Measurements from ENCODE around the gene KAZALD1. TPM values are rescaled to one million over a fixed set of nuclear protein-coding genes. Genes with fewer than 3 reads are reported as not detected.
A peak's percentile ranks its signal among the peaks of the same experiment; 100 is the strongest.

The KAZALD1 gene
- polyA plus RNA-seq, 10 donors = 22.4 to 43.8 (median 28.3) TPM

GRCh38 chr10:101091546-101092290 lies 29.9 kb downstream of the KAZALD1 start:
- DNase-seq = no peak

GRCh38 chr10:101092881-101093354 lies 31.1 kb downstream of the KAZALD1 start:
- no peak for DNase-seq

GRCh38 chr10:101094121-101094879 lies 32.5 kb downstream of the KAZALD1 start:
- no peak for DNase-seq

- DNase-seq = no peak
These were observed 33.2 kb downstream of the KAZALD1 start for GRCh38 chr10:101095004-101095403.

GRCh38 chr10:101095550-101096213 lies 33.9 kb downstream of the KAZALD1 start:
- DNase-seq = peak; percentile 22 to 64 (median 45)

GRCh38 chr10:101096378-101096777 lies 34.6 kb downstream of the KAZALD1 start:
- no peak for DNase-seq

- no peak for DNase-seq
These were observed 36.1 kb downstream of the KAZALD1 start for GRCh38 chr10:101097881-101098280.

GRCh38 chr10:101099901-101100300 lies 38.1 kb downstream of the KAZALD1 start:
- DNase-seq = no peak

GRCh38 chr10:101101372-101101881 lies 39.6 kb downstream of the KAZALD1 start:
- no peak for DNase-seq

GRCh38 chr10:101103430-101103829 lies 41.6 kb downstream of the KAZALD1 start:
- no peak for DNase-seq

- no peak for DNase-seq
These were observed 44.6 kb downstream of the KAZALD1 start for GRCh38 chr10:101106351-101106750.

- DNase-seq = no peak
These were observed 46.0 kb downstream of the KAZALD1 start for GRCh38 chr10:101107771-101108170.

GRCh38 chr10:101110856-101111523 lies 49.2 kb downstream of the KAZALD1 start:
- DNase-seq = no peak

GRCh38 chr10:101111547-101111946 lies 49.8 kb downstream of the KAZALD1 start:
- no peak for DNase-seq

- DNase-seq = no peak
These were observed 51.2 kb downstream of the KAZALD1 start for GRCh38 chr10:101112799-101113594.

- no peak for DNase-seq
These were observed 52.2 kb downstream of the KAZALD1 start for GRCh38 chr10:101113890-101114403.

- DNase-seq = no peak
These were observed 52.9 kb downstream of the KAZALD1 start for GRCh38 chr10:101114646-101115045.
